ENCODE measurements around the gene PEX6.
A peak's percentile ranks its signal among the peaks of the same experiment; 100 is the strongest.

Gene PEX6

GRCh38 chr6:42978839-42979522 lies at the start of gene PEX6:
TSS of gene PEX6 (minus strand) at chr6:42979181. CDS start at chr6:42979150, 31 bp downstream.
- TF ChIP-seq MAX (IDR thresholded peaks at IDR 0.05; ENCODE audit: low read depth, low read length): peak; percentile 62; the same call in 1 of the 2 replicates
- no peak for TF ChIP-seq CTCF (IDR thresholded peaks at IDR 0.05; ENCODE audit: low read depth, low read length)
- peak; percentile 81 for TF ChIP-seq MYC (IDR thresholded peaks at IDR 0.05; ENCODE audit: low read depth, low read length)
- TF ChIP-seq POLR2A (IDR thresholded peaks at IDR 0.05; ENCODE audit: extremely low read depth, insufficient read length): peak; percentile 95
- H3K4me3 ChIP-seq (ENCODE audit: low read depth, low read length): peak within 1 kb of the TSS; percentile 88

GRCh38 chr6:43026365-43026764 lies 47.4 kb upstream of the PEX6 start:
- TF ChIP-seq MAX (IDR thresholded peaks at IDR 0.05; ENCODE audit: low read depth, low read length) (no peak), CTCF (IDR thresholded peaks at IDR 0.05; ENCODE audit: low read depth, low read length) (no peak), MYC (IDR thresholded peaks at IDR 0.05; ENCODE audit: low read depth, low read length) (no peak), POLR2A (IDR thresholded peaks at IDR 0.05; ENCODE audit: extremely low read depth, insufficient read length) (no peak)
- DNase-seq (ENCODE audit: low read depth): no peak

More at GRCh38 chr6:42978839-42979522, at the start of gene PEX6:
- peak; percentile 98 for DNase-seq (ENCODE audit: low read depth)

GRCh38 chr6:43024436-43024835 lies 45.5 kb upstream of the PEX6 start:
- H3K4me3 ChIP-seq (ENCODE audit: low read depth, low read length): no peak overlapping the region
- no peak for TF ChIP-seq MAX (IDR thresholded peaks at IDR 0.05; ENCODE audit: low read depth, low read length)
- no peak for TF ChIP-seq CTCF (IDR thresholded peaks at IDR 0.05; ENCODE audit: low read depth, low read length)
- DNase-seq (ENCODE audit: low read depth): no peak

More at GRCh38 chr6:43026365-43026764, 47.4 kb upstream of the PEX6 start:
- H3K4me3 ChIP-seq (ENCODE audit: low read depth, low read length): no peak overlapping the region

GRCh38 chr6:43021270-43022047 lies 42.5 kb upstream of the PEX6 start, which contains the start of gene RRP36:
TSS of gene RRP36 (plus strand) at chr6:43021623. CDS start at chr6:43021655, 32 bp downstream.
- peak; percentile 25; the same call in 1 of the 2 replicates for TF ChIP-seq MAX (IDR thresholded peaks at IDR 0.05; ENCODE audit: low read depth, low read length)
- peak; percentile 36; the same call in 1 of the 2 replicates for TF ChIP-seq MYC (IDR thresholded peaks at IDR 0.05; ENCODE audit: low read depth, low read length)
- TF ChIP-seq CTCF (IDR thresholded peaks at IDR 0.05; ENCODE audit: low read depth, low read length): no peak
- H3K4me3 ChIP-seq (ENCODE audit: low read depth, low read length): peak within 1 kb of the TSS; percentile 98
- DNase-seq (ENCODE audit: low read depth): peak; percentile 87

GRCh38 chr6:43020847-43021246 lies 41.9 kb upstream of the PEX6 start:
- H3K4me3 ChIP-seq (ENCODE audit: low read depth, low read length): peak overlapping the region; percentile 98
- TF ChIP-seq CTCF (IDR thresholded peaks at IDR 0.05; ENCODE audit: low read depth, low read length) (no peak), MYC (IDR thresholded peaks at IDR 0.05; ENCODE audit: low read depth, low read length) (no peak), POLR2A (IDR thresholded peaks at IDR 0.05; ENCODE audit: extremely low read depth, insufficient read length) (no peak), MAX (IDR thresholded peaks at IDR 0.05; ENCODE audit: low read depth, low read length) (no peak)
- peak; percentile 44 for DNase-seq (ENCODE audit: low read depth)

All from NB4 (cell line).